DMS153 treated with DMSO at 0.1 percent for 48 hours (cell line): Measurements from ENCODE around the gene NOTUM.
"Not testable (repeated sequence)": the region's sequence is repeated elsewhere in the genome, so short reads cannot be mapped to it uniquely, and the experiment has no call there.

Source experiments
- DNase-seq: peaks from one replicate; lab custom pipeline; 2025; ENCODE audit not compliant: unreplicated experiment; lab: John Stamatoyannopoulos, UW

Gene NOTUM

GRCh38 chr17:81996757-81997441, 35.9 kb upstream of the NOTUM start:
- DNase-seq: no peak

GRCh38 chr17:81996232-81996756, 35.3 kb upstream of the NOTUM start:
- no peak for DNase-seq

- no peak for DNase-seq
Measured at GRCh38 chr17:81995463-81996231, 34.7 kb upstream of the NOTUM start.

- no peak for DNase-seq
Measured at GRCh38 chr17:81994593-81995462, 33.8 kb upstream of the NOTUM start.

GRCh38 chr17:81993729-81994592, 33.0 kb upstream of the NOTUM start:
- DNase-seq: no peak

- DNase-seq: no peak
Measured at GRCh38 chr17:81992306-81993102, 31.5 kb upstream of the NOTUM start.

- DNase-seq: peak; percentile 12
Measured at GRCh38 chr17:81991684-81992305, 30.8 kb upstream of the NOTUM start.

GRCh38 chr17:81990836-81991683, 30.1 kb upstream of the NOTUM start:
- no peak for DNase-seq

- DNase-seq: no peak
Measured at GRCh38 chr17:81987161-81987770, 26.3 kb upstream of the NOTUM start.

- no peak for DNase-seq
Measured at GRCh38 chr17:81986606-81987005, 25.6 kb upstream of the NOTUM start.

- DNase-seq: no peak
Measured at GRCh38 chr17:81984773-81985410, 23.9 kb upstream of the NOTUM start.

GRCh38 chr17:81983639-81984373, 22.8 kb upstream of the NOTUM start:
- no peak for DNase-seq

GRCh38 chr17:81983011-81983638, 22.1 kb upstream of the NOTUM start:
- DNase-seq: no peak

- not testable (repeated sequence) for DNase-seq
Measured at GRCh38 chr17:81981511-81981910, 20.5 kb upstream of the NOTUM start.

- no peak for DNase-seq
Measured at GRCh38 chr17:81980707-81981343, 19.8 kb upstream of the NOTUM start.

- DNase-seq: no peak
Measured at GRCh38 chr17:81980122-81980521, 19.1 kb upstream of the NOTUM start.
